ENCODE measurements around the gene AADAC.
"Not testable (repeated sequence)": the region's sequence is repeated elsewhere in the genome, so short reads cannot be mapped to it uniquely, and the experiment has no call there.

AADAC gene

DNA sequence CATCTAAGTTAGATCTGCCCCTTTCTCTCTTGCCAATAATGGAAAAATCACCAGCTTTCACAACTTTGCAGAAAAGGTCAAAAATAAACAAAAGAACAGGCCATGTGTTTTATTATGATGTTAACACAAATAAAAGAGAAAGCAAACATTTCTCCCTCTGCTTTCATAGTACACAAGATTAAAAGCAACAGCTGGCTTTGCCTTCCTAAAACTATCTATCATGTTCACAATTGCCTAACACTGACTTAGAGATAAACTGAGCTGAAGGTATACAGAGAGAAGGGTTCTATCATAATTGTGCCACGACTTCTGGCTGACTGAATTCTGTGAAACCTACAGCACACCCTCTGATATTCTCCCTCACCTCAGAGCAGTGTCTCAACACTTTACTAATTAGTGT lies 29.4 kb downstream of the AADAC start:
- TF ChIP-seq CTCF (IDR thresholded peaks at IDR 0.05) = no peak
- H3K36me3 ChIP-seq = no peaks in the 10 kb centered on the region
- H3K4me1 ChIP-seq (ENCODE audit: control insufficient read depth in 1 of 2, insufficient read depth in 1 of 2, low read depth in 1 of 2, low read length in 1 of 2) = peaks cover 7 to 11% of the 10 kb centered on the region in 2 experiments
- no peak overlapping the region for H3K4me3 ChIP-seq (ENCODE audit: low read depth in 1 of 2, low read length in 1 of 2)
- H3K27ac ChIP-seq = no peak overlapping the region
- H3K27me3 ChIP-seq = no peaks in the 10 kb centered on the region
- no peaks in the 10 kb centered on the region for H3K9me3 ChIP-seq

DNA sequence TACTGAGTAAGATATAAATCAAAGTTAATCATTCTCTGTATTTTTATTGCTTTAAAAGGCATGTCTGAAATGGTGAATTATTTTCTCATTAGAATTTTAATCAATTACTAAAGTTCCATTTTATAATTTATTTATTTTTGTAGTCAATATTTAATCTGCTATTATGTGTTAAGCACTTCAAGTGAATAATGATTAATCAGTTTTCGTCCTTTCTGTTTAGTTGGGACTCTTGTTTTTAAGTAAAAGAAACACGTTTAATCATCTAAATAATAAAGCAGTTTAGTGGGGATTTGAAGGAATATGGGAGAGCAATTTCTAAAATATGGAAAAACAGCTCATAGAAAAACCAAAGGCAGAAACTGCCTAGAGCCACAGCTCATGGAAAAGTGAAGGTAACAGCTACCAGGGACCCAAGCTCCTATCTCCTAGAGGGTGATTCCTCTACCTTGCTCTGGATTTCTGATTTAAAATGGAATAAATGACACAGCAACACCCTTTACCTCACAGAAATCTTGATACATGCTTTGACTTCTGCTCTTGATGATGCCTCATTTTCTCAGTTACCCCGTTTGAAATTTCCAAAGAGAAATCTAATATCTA lies 31.5 kb downstream of the AADAC start:
- Histone ChIP-seq H3K27me3 (no peaks in the 10 kb centered on the region), H3K36me3 (no peaks in the 10 kb centered on the region), H3K9me3 (no peaks in the 10 kb centered on the region), H3K4me1 (ENCODE audit: control insufficient read depth in 1 of 2, insufficient read depth in 1 of 2, low read depth in 1 of 2, low read length in 1 of 2) (no peaks in the 10 kb centered on the region), H3K4me3 (ENCODE audit: low read depth in 1 of 2, low read length in 1 of 2) (no peak overlapping the region), H3K27ac (no peak overlapping the region)
- TF ChIP-seq CTCF (IDR thresholded peaks at IDR 0.05) = no peak

- not testable (repeated sequence) for H3K36me3 ChIP-seq; H3K27me3 ChIP-seq; H3K4me3 ChIP-seq (ENCODE audit: low read depth in 1 of 2, low read length in 1 of 2); H3K9me3 ChIP-seq; H3K27ac ChIP-seq
- peaks cover 15 to 19% of the 10 kb centered on the region in 2 experiments for H3K4me1 ChIP-seq (ENCODE audit: control insufficient read depth in 1 of 2, insufficient read depth in 1 of 2, low read depth in 1 of 2, low read length in 1 of 2)
These were observed 36.1 kb downstream of the AADAC start for GRCh38 chr3:151850065-151850464.

DNA sequence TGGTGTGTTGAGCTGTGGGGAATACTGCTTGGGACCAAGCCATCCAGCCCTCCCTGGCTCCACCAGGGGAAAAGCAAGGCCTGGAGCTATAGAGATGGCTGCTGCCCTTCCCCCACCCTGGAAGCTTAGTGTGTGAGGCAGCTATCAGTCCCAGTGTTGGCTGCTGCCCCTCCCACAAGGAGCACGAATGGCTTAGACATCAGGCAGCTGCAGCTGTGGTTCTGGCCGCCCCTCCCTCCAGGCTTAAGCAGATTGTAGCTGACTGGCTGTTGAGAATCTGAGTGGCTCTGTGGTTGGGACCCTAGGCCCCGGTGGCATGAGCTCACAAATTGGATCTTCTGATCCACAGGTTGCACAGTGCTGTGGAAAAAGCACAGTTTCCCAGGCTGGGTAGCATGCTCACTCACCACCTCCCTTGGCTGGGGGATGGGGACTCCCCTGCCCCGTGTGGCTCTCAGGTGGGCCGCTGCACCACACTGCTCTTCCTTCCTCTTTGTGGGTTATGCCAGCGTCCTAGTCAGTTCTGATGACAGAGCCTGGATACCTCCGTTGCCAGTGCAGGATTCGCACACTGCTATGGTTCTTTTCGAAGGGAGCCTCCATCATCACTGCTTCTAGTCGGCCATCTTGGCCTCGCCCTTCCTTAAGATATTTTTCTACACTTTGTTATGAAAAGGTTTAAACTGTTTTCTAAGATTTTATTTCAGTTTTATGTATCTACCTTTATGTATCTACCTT lies 38.3 kb downstream of the AADAC start:
- Histone ChIP-seq H3K4me3 (ENCODE audit: low read depth in 1 of 2, low read length in 1 of 2) (peak overlapping the region in 1 of 2 experiments; percentile 17), H3K27ac (peak overlapping the region; percentile 53), H3K4me1 (ENCODE audit: control insufficient read depth in 1 of 2, insufficient read depth in 1 of 2, low read depth in 1 of 2, low read length in 1 of 2) (peaks cover 15 to 19% of the 10 kb centered on the region in 2 experiments), H3K36me3 (no peaks in the 10 kb centered on the region), H3K9me3 (no peaks in the 10 kb centered on the region), H3K27me3 (no peaks in the 10 kb centered on the region)
- no peak for TF ChIP-seq CTCF (IDR thresholded peaks at IDR 0.05)

DNA sequence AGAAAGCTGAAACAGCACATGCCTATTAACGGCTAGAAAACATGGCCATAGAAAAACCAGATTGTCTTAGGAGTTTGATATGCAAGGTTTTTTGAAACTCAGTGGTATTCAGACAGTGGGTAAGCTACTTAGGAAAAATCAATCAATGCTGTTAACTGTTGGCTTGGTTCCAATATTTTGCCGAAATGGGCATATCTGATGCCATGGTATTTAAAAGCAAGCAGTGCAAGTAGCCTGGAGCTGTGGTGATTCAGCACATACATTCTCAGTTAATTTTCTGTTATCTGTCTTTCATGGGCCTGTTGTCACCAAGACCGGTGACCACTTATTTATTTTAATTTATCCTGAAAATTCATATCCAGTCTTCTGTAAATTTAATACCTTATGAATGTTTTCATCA lies 42.2 kb downstream of the AADAC start:
- no peaks in the 10 kb centered on the region for H3K27me3 ChIP-seq
- H3K4me1 ChIP-seq (ENCODE audit: control insufficient read depth in 1 of 2, insufficient read depth in 1 of 2, low read depth in 1 of 2, low read length in 1 of 2) = peaks cover 15% of the 10 kb centered on the region in 2 experiments
- no peaks in the 10 kb centered on the region for H3K36me3 ChIP-seq
- H3K4me3 ChIP-seq (ENCODE audit: low read depth in 1 of 2, low read length in 1 of 2) = no peak overlapping the region
- no peaks in the 10 kb centered on the region for H3K9me3 ChIP-seq
- no peak overlapping the region for H3K27ac ChIP-seq
- no peak for TF ChIP-seq CTCF (IDR thresholded peaks at IDR 0.05)

- Histone ChIP-seq H3K36me3 (no peaks in the 10 kb centered on the region), H3K27ac (no peak overlapping the region), H3K4me3 (ENCODE audit: low read depth in 1 of 2, low read length in 1 of 2) (no peak overlapping the region), H3K4me1 (ENCODE audit: control insufficient read depth in 1 of 2, insufficient read depth in 1 of 2, low read depth in 1 of 2, low read length in 1 of 2) (peaks cover 12 to 15% of the 10 kb centered on the region in 2 experiments), H3K9me3 (no peaks in the 10 kb centered on the region), H3K27me3 (no peaks in the 10 kb centered on the region)
- no peak for TF ChIP-seq CTCF (IDR thresholded peaks at IDR 0.05)
These were observed 42.7 kb downstream of the AADAC start for GRCh38 chr3:151856641-151857040.

Data from neutrophil (primary cell).